HL-60 (cell line): ENCODE data around the gene MAPK11.

Source experiments
- DNase-seq, 2 experiments: peaks; one replicate each; pipeline ENCODE4 v3.0.0-alpha.2; 2010 to 2020; ENCODE audit warnings: low read depth in 1 of 2, low spot score in 1 of 2
- H3K27ac ChIP-seq: fragments of 250-450 bp; sonication (Bioruptor Pico); replicated peaks from 2 replicates; pipeline ENCODE4 v1.5.1; 2020; ENCODE audit warnings: mild to moderate bottlenecking, moderate library complexity
- H3K27me3 ChIP-seq: fragments of 250-450 bp; sonication (Bioruptor Pico); 2 replicates; pipeline ENCODE4 v1.5.1; 2021; ENCODE audit warnings: mild to moderate bottlenecking, moderate library complexity; ENCODE audit not compliant: insufficient read depth, poor library complexity, severe bottlenecking
- H3K4me3 ChIP-seq: replicated peaks from 2 replicates; pipeline ENCODE4 v1.5.1; 2011; ENCODE audit warnings: mild to moderate bottlenecking, control low read depth, low read length; ENCODE audit not compliant: insufficient read depth
- CTCF ChIP-seq: IDR thresholded peaks from one replicate; pipeline ENCODE4 v1.5.1; 2011; ENCODE audit warnings: low read length, control low read depth, inconsistent platforms; ENCODE audit not compliant: insufficient read depth
- GABPA ChIP-seq: IDR thresholded peaks from 2 replicates; pipeline ENCODE4 v1.6.1; 2012; ENCODE audit warnings: low read depth
- POLR2AphosphoS5 ChIP-seq: IDR thresholded peaks from 2 replicates; pipeline ENCODE4 v1.6.1; 2012; ENCODE audit warnings: low read depth
- REST ChIP-seq: IDR thresholded peaks from 2 replicates; pipeline ENCODE4 v1.6.1; 2012; ENCODE audit warnings: low read depth; ENCODE audit not compliant: insufficient replicate concordance
- SPI1 ChIP-seq: IDR thresholded peaks from 2 replicates; pipeline ENCODE4 v1.6.1; 2012; ENCODE audit warnings: low read depth, mild to moderate bottlenecking, borderline replicate concordance

Gene MAPK11

GRCh38 chr22:50302041-50302541, 31.9 kb upstream of the MAPK11 start:
- no peak overlapping the region for H3K4me3 ChIP-seq
- no peak overlapping the region for H3K27ac ChIP-seq
- no peaks in the 10 kb centered on the region for H3K27me3 ChIP-seq
- TF ChIP-seq CTCF (no peak), SPI1 (no peak), POLR2AphosphoS5 (no peak), GABPA (no peak), REST (no peak)
- no peak for DNase-seq

GRCh38 chr22:50301581-50301991, 31.4 kb upstream of the MAPK11 start:
- H3K27ac ChIP-seq = no peak overlapping the region
- no peak overlapping the region for H3K4me3 ChIP-seq
- no peaks in the 10 kb centered on the region for H3K27me3 ChIP-seq
- TF ChIP-seq POLR2AphosphoS5 = no peak
- no peak for TF ChIP-seq GABPA
- no peak for TF ChIP-seq SPI1
- no peak for TF ChIP-seq CTCF
- no peak for TF ChIP-seq REST
- no peak for DNase-seq

- Histone ChIP-seq H3K4me3 (no peak overlapping the region), H3K27ac (no peak overlapping the region), H3K27me3 (no peaks in the 10 kb centered on the region)
- TF ChIP-seq POLR2AphosphoS5 (no peak), CTCF (no peak), REST (no peak), SPI1 (no peak), GABPA (no peak)
- DNase-seq = no peak
These were observed 30.6 kb upstream of the MAPK11 start for GRCh38 chr22:50300620-50301257.
